Mucosa of rectum (tissue), 2 donors: ENCODE measurements around the gene ISM1.

Experiments
- H3K27ac ChIP-seq, 2 donors: one replicate each; pipeline ENCODE4 v1.7.0; 2013; ENCODE audit warnings: inconsistent platforms in 2 of 2, low read depth in 2 of 2, low read length in 2 of 2
- H3K27me3 ChIP-seq, 2 donors: one replicate each; pipeline ENCODE4 v1.7.0; 2013; ENCODE audit warnings: low read length in 2 of 2; ENCODE audit not compliant: control insufficient read depth in 2 of 2, insufficient read depth in 2 of 2
- H3K36me3 ChIP-seq, 2 donors: one replicate each; pipeline ENCODE4 v1.7.0; 2013; ENCODE audit warnings: low read length in 2 of 2; ENCODE audit not compliant: control insufficient read depth in 2 of 2, insufficient read depth in 2 of 2
- H3K4me1 ChIP-seq, 2 donors: one replicate each; pipeline ENCODE4 v1.7.0; 2013; ENCODE audit warnings: low read length in 2 of 2, mild to moderate bottlenecking in 1 of 2; ENCODE audit not compliant: control insufficient read depth in 2 of 2, insufficient read depth in 2 of 2
- H3K4me3 ChIP-seq, 2 donors: one replicate each; pipeline ENCODE4 v1.7.0; 2013; ENCODE audit warnings: low read length in 2 of 2
- H3K9ac ChIP-seq, 2 donors: one replicate each; pipeline ENCODE4 v1.7.0; 2013; ENCODE audit warnings: low read length in 2 of 2, low read depth in 1 of 2, mild to moderate bottlenecking in 1 of 2
- H3K9me3 ChIP-seq, 2 donors: one replicate each; pipeline ENCODE4 v1.7.0; 2013; ENCODE audit warnings: low read length in 2 of 2; ENCODE audit not compliant: control insufficient read depth in 2 of 2
- donor health status: healthy.
- donor health status: Normal muscosa, but diverticular disease.

ISM1 gene

DNA sequence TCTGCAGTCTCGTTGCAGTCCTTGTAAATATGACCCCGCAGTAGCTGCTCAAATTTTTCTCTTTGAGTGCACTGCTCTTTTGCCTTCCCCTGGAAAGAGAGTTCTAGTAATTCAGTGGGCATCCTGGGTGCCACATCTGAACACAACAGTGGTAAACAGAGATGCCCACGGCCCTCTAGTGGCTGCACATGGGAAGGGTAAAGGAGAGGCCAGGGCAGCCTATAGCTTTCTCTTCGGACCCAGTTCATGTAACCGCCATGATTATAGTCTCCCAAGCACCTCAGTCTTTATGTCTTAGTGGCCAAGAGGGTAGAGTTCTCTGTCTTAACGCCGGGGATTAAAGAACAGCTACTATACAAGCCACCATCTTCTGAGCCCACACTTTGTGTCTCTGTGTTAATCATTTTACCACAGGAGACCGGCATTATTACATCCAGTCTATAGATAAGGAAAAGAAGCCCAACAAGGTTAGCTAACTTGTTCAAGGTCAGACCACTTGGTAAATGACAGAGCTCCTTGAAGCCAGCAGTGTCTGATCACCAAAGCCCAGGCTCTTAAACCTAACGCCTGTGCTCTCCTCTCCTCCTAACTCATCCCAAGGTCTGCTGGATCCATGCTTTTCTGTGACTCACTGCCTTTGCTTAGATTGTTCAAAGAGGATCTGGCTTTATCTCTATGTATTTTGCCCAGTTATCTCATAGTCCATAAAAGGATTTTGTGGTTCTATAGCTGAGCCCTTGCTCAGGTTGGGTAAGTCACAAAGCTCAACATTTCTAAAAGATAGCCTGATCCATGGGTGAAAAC, 81.8 kb downstream of the ISM1 start:
- Histone ChIP-seq H3K27ac (no peak overlapping the region), H3K9ac (no peak overlapping the region), H3K27me3 (no peaks in the 10 kb centered on the region)

DNA sequence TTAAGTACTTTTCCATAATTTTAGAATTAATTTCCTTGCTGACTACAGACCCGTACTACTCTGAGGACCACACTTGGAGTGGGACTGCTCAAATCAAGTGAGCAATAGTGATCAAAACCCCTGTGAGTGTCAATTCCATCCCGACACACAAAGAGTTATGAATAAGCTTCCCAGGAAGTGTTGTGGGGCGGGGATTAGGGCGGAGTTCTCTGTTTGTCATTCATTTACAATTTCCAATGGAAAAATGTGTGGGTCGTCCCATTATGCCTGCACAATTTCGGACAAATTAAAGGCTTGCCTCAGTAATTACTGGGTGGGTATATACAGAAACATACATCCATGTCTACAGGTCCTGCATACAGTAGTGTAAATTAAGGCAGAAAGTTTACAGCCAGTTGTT, 84.2 kb downstream of the ISM1 start:
- H3K27me3 ChIP-seq, result no peaks in the 10 kb centered on the region
- no peak overlapping the region for H3K4me3 ChIP-seq
- no peak overlapping the region for H3K9ac ChIP-seq
- H3K36me3 ChIP-seq, result no peaks in the 10 kb centered on the region
- no peaks in the 10 kb centered on the region for H3K4me1 ChIP-seq
- no peak overlapping the region for H3K27ac ChIP-seq
- no peaks in the 10 kb centered on the region for H3K9me3 ChIP-seq

More for the DNA sequence above, 81.8 kb downstream of the ISM1 start:
- Histone ChIP-seq H3K4me1 (no peaks in the 10 kb centered on the region), H3K4me3 (no peak overlapping the region), H3K9me3 (no peaks in the 10 kb centered on the region), H3K36me3 (no peaks in the 10 kb centered on the region)

DNA sequence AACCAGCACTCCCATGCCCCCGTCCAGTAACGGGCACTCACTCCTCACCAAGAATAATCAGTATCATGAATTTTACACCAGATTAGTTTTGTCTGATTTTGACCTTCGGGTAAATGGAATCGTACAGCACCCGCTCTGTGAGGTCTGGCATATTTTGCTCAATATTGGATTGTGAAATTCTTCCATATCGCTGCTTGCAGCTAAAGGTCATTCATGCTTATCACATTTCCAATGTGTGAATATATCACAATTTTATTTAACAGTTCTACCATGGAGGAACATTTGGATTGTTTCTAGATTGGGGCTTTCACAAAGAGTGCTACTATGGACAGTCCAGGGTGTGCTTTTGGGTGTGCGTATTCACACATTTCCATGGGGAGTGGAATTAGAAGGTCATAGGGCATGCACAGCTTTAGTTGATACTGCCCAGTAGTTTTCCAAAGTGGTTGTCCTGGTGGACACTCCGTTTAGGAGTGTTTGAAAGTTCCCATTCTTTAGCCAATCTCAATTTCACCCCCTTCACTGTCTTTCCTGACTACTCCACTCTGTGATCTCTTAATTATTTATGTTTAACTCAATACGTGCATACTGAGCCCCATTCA, 86.6 kb downstream of the ISM1 start:
- Histone ChIP-seq H3K36me3 (no peaks in the 10 kb centered on the region), H3K9ac (no peak overlapping the region)

DNA sequence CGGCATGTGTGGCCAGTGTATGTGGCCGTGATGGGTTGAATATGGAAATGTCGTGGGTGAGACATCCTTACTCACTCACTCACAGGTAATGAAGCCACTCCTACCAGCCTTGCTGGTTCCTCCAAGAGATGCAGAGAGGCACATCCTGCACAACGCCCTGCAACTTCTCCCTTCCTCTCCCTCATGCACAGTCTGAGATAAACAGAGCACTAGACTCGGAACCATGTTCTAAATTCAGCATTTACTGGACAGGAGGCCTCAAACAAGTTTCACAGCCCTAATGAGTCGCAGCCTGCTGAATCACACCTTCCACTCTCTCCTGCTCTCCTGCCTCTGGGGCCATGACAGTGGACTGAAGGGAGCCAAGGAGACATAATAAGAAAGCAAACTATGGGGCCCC, 91.2 kb downstream of the ISM1 start:
- no peaks in the 10 kb centered on the region for H3K27me3 ChIP-seq
- no peaks in the 10 kb centered on the region for H3K4me1 ChIP-seq

More for the DNA sequence above, 86.6 kb downstream of the ISM1 start:
- Histone ChIP-seq H3K27ac (no peak overlapping the region), H3K9me3 (no peaks in the 10 kb centered on the region), H3K4me1 (no peaks in the 10 kb centered on the region), H3K27me3 (no peaks in the 10 kb centered on the region), H3K4me3 (no peak overlapping the region)

DNA sequence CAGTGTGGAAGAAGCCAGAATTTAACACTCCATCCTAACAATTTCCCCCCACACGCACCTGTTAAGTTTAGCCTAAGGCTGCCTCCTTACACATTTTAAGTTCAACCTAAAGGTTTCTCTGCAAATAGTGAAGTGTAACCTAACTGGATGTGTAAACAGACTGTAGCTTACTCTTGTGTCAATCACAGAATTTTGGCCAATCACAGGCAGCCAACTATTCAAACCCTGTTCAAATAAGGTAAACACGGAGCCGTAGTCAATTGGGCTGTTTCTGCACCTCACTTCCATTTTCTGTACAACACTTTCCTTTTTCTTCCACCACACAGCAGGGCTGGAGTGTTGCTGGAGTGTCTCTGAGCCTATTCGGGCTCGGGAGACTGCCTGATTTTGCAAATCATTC, 92.1 kb downstream of the ISM1 start:
- H3K9ac ChIP-seq, result no peak overlapping the region
- no peaks in the 10 kb centered on the region for H3K36me3 ChIP-seq
- H3K27me3 ChIP-seq, result no peaks in the 10 kb centered on the region
- no peaks in the 10 kb centered on the region for H3K4me1 ChIP-seq
- no peak overlapping the region for H3K27ac ChIP-seq
- H3K4me3 ChIP-seq, result no peak overlapping the region
- no peaks in the 10 kb centered on the region for H3K9me3 ChIP-seq

More for the DNA sequence above, 91.2 kb downstream of the ISM1 start:
- Histone ChIP-seq H3K4me3 (no peak overlapping the region), H3K36me3 (no peaks in the 10 kb centered on the region), H3K9ac (no peak overlapping the region), H3K27ac (no peak overlapping the region), H3K9me3 (no peaks in the 10 kb centered on the region)

DNA sequence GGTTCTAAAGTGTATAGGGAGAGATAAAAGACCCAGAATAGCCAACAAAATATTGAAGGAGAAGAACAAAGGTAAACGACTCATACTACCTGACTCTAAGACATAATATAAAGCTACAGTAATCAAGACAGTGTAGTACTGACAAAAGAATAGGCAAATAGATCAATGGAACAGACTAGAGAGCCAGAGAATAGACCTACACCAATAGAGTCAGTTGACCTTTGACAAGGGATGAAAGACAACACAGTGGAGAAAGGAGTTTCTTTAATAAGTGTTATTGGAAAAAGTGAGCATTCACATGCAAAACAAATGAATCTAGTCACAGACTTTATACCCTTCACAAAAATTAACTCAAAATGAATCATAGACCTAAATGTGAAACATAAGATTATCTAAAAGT, 96.4 kb downstream of the ISM1 start:
- Histone ChIP-seq H3K27ac (no peak overlapping the region), H3K9ac (no peak overlapping the region), H3K27me3 (no peaks in the 10 kb centered on the region), H3K36me3 (no peaks in the 10 kb centered on the region), H3K4me3 (no peak overlapping the region), H3K9me3 (no peaks in the 10 kb centered on the region), H3K4me1 (no peaks in the 10 kb centered on the region)

DNA sequence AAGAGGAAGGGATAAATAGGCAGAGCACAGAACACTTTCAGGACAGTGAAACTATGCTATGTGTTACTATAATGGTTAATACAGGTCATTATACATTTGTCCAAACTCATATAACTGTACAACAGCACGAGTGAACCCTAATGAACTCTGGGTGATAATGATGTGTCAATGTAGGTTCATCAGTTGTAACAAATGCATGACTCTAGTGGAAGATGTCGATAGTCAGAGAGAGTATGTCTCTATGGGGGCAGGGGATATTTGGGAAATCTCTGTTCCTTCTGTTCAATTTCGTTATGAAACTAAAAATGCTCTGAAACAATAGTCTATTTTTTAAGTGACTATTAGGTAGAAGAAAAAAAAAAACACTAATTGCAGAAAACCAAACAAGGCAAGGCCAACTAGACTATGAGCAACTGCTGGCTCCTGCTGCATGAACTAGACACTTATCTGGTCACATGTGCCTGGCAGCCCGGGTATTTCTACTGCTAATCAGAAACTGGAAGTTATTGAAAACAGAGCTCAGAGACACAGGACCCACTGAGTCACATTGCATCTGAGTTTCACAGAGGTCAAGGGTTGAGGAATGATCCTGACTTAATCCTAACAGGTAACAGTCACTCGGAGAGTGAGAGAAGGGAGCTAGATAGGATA, 97.9 kb downstream of the ISM1 start:
- Histone ChIP-seq H3K9me3 (no peaks in the 10 kb centered on the region), H3K4me1 (no peaks in the 10 kb centered on the region), H3K4me3 (no peak overlapping the region), H3K27ac (no peak overlapping the region), H3K9ac (no peak overlapping the region), H3K36me3 (no peaks in the 10 kb centered on the region), H3K27me3 (no peaks in the 10 kb centered on the region)

DNA sequence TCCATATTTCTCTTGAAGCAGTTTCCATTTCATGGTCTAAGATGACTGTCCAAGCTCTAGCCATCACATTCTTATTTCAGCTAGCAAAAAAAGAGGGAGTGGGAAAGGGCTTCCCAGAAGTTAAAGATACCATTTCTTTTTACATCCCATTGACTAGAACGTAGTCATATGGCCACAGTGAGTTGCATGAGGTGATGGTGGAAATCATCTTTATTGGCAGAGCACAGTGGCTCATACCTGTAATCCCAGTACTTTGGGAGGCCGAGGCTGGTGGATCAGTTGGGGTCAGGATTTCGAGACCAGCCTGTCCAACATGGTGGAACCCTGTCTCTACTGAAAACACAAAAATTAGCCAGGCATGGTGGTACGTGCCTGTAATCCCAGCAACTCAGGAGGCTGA, 99.6 kb downstream of the ISM1 start:
- Histone ChIP-seq H3K36me3 (no peaks in the 10 kb centered on the region), H3K9ac (no peak overlapping the region), H3K4me1 (no peaks in the 10 kb centered on the region), H3K27ac (no peak overlapping the region), H3K9me3 (no peaks in the 10 kb centered on the region), H3K27me3 (no peaks in the 10 kb centered on the region), H3K4me3 (no peak overlapping the region)

DNA sequence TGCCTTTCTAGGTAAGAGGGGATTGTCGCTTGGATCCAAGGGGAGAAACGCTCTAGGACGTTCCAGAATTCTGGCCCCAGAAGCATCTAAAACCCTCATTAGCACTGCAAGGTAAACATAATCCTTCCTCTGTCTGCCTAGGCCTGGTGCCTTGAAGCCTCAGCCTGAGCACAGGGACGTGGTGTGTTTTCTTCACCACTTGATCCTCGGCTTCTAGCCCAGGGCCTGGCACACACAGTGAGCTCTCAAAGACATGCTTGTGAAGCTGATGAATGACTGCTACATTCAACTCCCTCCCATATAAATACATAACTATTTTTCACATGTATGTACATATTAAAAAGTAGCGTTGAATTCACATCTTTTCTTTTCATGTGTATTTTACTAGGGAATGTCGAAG, 100.3 kb downstream of the ISM1 start:
- no peaks in the 10 kb centered on the region for H3K9me3 ChIP-seq
- no peaks in the 10 kb centered on the region for H3K36me3 ChIP-seq
- no peaks in the 10 kb centered on the region for H3K27me3 ChIP-seq
- H3K9ac ChIP-seq, result no peak overlapping the region
- H3K4me1 ChIP-seq, result no peaks in the 10 kb centered on the region
- no peak overlapping the region for H3K27ac ChIP-seq
- H3K4me3 ChIP-seq, result no peak overlapping the region

DNA sequence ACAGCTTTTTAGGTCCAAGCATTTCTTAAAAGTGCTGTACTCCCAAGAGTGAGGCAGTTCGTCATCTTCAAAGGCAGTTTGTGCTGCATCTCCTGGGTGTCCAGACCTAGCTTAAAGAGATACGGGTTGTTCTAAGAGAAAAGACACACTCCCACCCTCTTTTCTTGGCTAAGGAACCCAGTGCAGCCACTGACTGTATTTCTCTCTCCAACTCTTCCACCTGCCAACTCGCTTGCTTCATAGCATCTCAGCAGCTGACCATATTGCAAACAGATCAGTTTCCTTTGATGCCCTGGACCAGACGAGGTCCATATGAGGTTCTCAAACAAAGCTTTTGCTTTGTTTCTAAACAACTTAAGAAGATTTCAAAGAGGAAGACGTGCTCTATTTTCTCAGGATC, 101.1 kb downstream of the ISM1 start:
- H3K36me3 ChIP-seq, result no peaks in the 10 kb centered on the region
- no peaks in the 10 kb centered on the region for H3K9me3 ChIP-seq
- H3K9ac ChIP-seq, result no peak overlapping the region
- no peaks in the 10 kb centered on the region for H3K4me1 ChIP-seq
- H3K4me3 ChIP-seq, result no peak overlapping the region
- H3K27ac ChIP-seq, result no peak overlapping the region
- H3K27me3 ChIP-seq, result no peaks in the 10 kb centered on the region
